Thyroid gland (tissue), 4 donors: ENCODE results near the gene ASAP2.

Experiments
- CTCF ChIP-seq, 6 experiments: fragments of 200-600 bp in 3 of 6; fragments of 450-650 bp in 3 of 6; sonication (generic) in 3 of 6; IDR thresholded peaks; one replicate each; pipeline ENCODE4 v1.5.1; 2016 to 2019; ENCODE audit warnings: antibody characterized with exemption in 6 of 6, mild to moderate bottlenecking in 2 of 6, inconsistent platforms in 1 of 6, moderate library complexity in 1 of 6
- POLR2A ChIP-seq, 2 donors: fragments of 450-650 bp; IDR thresholded peaks; one replicate each; pipeline ENCODE4 v1.6.1; 2017; ENCODE audit warnings: antibody characterized with exemption in 2 of 2, mild to moderate bottlenecking in 2 of 2, moderate library complexity in 1 of 2

DNA sequence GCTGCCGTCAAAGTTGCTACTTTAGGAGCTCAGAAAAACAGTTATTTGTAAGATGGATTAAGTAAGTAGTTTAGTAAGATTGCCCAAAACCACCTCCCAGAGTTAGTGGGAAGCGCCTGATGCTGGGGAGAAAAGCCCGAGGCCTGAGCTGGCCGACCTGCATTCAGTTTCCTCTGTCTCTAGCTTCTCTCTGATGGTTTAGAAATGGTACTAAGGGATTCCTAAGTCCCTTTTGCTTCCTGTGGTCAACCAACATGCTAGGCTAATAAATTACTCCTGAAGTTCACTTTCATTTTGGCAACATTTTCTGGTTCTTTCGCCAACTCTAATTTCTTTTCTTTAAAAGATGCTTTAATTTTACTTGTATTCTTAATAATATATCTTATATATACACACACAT is 60.1 kb downstream of the ASAP2 start:
- TF ChIP-seq CTCF (IDR thresholded peaks at IDR 0.05) (no peak), POLR2A (IDR thresholded peaks at IDR 0.05) (no peak)
